HG03108 (cell line): ENCODE data around the gene COL15A1.

Source experiments
- ATAC-seq: cut with Tn5 transposase; IDR thresholded peaks from one replicate; pipeline ENCODE4 v1.9.1; 2021; ENCODE audit warnings: moderate library complexity; ENCODE audit not compliant: unreplicated experiment

The COL15A1 gene

DNA sequence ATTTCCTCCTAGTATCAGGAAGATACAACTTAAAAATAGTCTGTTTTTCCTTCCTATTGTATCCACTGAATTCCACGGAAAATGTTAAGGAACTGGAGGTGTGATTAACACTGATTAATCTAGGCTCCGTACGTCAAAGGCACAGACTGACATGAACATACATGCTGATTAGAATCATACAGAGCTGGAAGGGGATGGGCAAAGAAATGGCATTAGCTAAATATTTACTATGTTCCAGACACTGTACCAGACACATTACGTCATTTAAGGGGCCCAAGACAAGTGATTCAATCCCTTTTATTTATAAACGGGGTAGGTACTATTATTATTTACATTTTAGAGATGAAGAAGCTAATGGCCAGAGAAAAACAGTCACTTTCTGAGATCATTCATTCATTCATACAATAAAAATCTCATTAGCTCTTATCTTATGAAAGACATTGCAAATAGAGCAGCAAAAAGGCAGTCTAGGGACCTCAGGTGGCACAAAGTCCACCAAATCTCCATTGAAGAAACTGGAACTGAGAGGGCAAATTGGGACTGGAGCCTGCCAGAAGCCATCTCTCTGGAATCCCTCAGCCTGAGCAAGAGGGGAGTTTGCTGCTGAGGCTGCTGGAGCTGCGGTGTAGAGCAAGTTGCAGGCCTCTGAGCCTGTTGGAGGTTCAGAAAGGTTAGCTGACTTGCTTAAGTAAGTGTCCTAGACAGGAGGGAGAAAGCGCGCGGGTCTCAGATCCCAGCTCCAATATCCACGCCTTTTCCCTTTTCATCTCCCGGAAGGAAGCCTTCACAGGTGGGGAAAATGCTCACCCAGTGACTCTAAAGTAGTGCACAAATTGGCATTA is 159.6 kb downstream of the COL15A1 start:
- no peak for ATAC-seq

DNA sequence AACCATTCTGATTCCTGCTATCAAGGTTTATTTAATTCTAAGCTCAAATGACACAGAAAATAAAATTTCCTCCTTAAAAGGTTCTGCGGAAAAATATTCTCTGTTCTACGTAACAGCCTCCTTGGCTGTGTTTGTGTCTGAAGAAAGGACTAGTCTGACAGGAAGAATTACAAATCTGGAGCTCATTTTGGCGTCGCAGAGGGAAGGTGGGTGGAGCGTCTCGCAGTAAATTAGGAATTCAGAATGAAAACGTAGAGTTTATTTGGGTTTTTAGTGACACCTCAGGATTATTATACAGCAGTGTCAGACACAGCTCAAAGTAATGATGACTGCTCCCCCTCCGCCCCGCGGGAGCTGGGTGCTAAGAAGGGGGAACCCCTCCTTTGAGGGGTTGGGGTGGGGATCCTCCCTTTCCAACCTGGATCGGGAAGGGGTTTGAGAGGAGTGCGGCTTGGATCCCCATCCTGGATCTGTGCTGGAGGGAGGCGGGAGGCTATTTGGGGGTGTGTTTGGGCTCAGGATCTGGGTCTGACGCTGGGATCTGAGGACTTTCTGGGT is 160.3 kb downstream of the COL15A1 start:
- ATAC-seq: no peak

DNA sequence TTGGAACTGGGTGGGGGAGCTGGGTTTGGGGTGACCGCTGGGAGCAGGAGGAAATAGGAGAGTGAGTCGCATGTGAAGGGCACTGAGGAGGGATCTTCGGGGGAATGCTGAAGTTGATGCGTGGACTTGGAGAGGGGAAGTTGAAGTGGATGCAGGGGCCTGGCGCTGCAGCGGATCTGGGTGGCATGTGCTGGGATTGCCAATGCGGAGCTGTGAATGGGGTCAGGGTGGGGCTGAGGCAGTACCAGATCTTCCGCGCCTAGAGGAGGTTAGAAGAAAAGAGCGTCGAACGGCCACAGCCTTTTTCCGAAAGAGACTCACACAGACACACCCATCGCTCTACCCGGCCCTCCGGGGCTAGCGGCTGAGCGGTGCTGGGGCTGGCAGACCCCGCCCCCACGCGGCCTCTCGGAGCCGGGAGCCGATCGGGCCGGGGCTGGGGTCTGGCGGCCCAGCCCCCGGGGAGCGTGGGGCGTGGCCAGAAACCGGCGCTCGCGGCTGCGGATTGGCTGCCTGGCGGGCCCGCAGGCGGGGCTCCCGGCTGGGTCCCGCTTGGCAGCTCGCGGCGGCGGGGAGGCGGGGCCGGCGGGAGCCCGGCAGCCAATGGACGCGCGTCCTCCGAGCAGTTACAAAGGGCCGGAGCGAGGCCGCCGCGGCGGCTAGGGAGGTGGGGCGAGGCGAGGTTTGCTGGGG is 160.9 kb downstream of the COL15A1 start, which contains the start of gene TGFBR1:
TSS of gene TGFBR1 (plus strand) at position 655 of the 693 bp plus-strand sequence. CDS start 93 bp downstream, outside the sequence.
- peak; percentile 89 for ATAC-seq

DNA sequence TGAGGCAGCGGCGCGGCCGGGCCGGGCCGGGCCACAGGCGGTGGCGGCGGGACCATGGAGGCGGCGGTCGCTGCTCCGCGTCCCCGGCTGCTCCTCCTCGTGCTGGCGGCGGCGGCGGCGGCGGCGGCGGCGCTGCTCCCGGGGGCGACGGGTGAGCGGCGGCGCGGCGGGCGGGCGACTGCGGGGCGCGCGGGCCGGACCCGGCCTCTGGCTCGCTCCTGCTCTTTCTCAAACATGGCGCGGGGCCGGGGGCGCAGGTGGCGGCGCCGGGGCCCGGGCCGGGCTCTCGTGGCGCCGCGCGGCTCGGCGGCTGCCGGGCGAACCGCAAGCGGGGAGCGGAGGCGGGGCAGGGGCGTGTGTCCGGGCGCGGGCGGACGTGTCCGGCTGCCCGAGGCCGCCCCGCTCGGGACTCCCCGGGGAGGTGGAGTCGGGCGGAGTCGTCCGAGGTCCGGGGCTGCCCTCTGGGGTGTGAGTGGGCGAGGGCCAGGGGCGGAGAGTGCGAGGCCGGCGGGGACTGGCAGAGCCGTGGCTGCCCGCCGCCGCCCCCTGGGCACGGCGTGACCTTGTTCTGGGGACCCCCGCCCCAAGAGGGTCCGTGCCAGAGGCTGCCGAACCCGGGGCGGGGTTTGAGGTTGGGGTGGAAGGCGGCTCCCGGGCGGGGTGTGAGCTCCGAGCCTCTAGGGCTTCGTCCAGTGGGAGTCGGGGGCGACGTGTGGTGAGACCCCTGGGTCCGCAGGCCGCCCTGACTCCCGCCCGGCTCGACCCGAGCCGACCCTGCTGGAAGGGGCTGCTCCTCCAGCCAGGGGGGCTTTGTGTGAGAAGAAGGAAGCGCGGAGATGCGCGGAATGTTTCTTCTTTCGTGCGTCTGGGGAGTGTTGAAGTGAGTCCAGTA is 161.7 kb downstream of the COL15A1 start:
- peak; percentile 62 for ATAC-seq

- no peak for ATAC-seq
Measured at GRCh38 chr9:99106044-99106375, 162.3 kb downstream of the COL15A1 start.

GRCh38 chr9:99107421-99107820 is 163.7 kb downstream of the COL15A1 start:
- no peak for ATAC-seq

DNA sequence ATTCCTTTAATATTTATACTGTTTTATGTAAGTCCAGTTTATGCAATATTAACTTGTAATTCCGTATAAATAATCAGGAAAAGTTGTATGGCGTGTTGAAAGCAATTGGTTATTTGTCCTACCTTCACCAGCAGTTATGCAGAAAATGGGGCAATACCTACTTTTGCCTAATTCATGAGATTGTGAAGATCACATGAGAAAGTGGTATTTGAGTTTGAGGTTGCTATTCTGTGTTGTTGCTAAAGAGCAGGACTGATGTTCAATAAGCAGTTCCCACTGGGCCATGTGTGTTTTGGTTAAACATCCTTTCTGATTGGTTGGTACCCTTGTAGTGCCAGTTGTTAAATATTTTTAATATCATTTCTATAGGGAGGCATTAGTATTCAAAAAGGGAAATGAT is 164.4 kb downstream of the COL15A1 start:
- no peak for ATAC-seq

DNA sequence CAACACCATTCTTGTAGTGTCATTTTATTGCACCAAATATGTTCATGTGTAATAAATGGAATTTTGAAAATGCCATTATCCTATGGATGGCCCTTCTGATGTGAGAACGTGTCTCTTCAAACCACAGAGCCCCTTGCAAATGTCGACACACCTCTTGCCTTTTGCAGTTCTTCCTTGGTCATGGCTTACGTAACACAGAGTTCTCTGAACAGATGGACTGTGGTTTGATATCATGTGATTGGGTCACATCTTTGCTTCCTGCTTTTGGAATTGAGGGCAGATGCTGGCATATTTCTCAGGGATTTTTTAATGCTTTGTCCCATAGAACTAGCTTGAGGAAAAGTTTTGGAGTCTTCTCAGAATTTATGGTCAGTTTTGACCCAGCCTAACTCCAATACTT is 165.8 kb downstream of the COL15A1 start:
- ATAC-seq: no peak

DNA sequence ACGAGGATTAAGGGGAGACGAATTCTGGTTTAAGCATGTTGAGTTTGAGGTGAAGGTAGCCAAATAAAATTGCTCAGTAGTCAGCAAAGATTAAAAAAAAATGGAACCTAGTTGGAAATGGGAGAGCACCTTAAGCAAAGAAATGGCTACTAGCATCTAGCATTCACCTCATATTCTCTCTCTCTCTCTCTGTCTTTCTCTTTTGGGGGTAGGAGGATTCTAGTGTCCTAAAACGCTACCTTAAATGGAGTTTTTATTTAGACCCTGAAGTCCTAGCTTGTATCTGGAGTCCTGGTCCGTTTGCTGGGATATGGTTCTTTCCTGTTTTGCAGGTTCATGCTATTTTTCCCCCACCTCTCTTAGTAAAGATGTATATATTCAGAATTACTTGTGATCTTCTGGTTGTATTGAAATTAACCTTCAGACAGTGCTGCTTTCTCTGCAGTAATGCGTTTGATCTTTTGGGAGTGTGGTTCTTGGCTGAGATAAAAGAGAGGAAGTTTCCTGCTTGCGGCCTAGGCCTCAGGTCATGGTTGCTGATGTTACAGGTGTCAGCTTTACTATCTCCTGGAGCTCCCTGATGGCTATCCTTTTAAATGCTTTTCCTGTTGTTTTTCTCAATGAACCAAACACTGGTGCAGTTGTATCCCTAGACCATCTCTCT is 169.2 kb downstream of the COL15A1 start:
- ATAC-seq: no peak

- ATAC-seq: no peak
Measured at GRCh38 chr9:99113414-99114048, 169.8 kb downstream of the COL15A1 start.

GRCh38 chr9:99114049-99114440 is 170.3 kb downstream of the COL15A1 start:
- ATAC-seq: no peak

GRCh38 chr9:99114846-99115500 is 171.3 kb downstream of the COL15A1 start:
- no peak for ATAC-seq

- ATAC-seq: no peak
Measured at GRCh38 chr9:99116003-99116411, 172.3 kb downstream of the COL15A1 start.

DNA sequence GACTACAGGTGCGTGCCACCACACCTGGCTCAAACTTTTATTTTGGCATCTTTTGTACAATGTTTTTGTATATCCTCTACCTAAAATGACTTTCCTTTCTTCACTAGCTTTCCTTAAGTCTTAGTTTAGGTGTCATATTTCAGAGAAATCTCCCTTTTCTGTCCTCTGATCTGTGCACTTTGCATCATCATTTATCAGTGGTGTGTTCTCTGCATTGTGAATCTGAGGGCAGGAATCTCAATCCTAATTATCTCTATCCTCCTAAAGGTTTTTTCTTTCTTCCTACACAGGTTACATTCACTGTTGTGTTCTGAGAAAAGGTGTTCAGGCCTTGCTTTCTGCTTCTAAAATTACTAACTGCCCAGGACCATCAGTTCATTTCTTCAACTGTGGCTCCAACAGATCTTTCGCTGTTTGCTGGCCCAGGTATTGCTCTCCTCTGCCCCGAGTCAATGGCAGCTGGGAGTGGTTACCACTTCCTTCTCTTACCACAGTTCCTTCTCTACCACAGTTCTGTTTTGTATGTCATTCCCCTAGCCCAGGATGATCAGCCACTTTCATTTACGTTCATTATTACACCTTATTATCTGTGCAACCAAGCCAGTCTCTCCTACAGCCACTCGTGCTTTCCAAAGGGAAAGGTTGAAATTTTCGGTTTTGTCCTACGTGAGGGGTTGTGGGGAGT is 175.2 kb downstream of the COL15A1 start:
- peak; percentile 91 for ATAC-seq

DNA sequence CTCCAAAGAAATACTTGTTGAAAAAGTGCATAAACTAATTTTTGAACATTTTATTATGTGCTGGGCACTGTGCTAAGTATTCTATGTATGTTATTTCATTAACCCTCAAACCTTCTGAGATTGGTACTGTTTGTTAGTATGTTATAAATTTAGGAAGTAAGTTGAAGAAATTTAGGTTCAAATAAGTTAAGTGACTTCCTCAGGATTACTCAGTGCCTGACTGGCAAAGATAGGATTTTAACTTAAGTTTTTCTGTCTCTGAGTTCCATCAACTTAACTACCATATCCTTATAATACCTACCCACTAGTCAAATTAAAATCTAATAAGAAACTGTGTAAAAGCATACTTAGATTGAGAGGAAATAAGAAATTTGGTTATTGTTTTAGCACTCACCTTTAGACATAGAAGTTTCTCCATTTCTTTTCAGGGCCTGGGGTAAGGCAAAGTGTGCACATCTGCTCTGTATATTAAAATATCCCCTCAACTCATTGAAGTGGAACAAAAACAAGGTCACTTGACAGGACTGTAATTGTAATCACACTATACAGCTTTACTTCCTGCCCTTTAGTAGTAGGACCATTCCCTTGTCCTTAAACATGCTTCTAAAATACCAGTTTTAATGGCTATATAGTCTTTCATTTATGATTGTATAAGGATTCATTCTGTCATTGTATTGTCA is 176.4 kb downstream of the COL15A1 start:
- no peak for ATAC-seq
